HG02852 (cell line): ENCODE data around the gene TNFRSF13B.
"Not testable (repeated sequence)": the region's sequence is repeated elsewhere in the genome, so short reads cannot be mapped to it uniquely, and the experiment has no call there.

Experiments
- ATAC-seq: cut with Tn5 transposase; IDR thresholded peaks from one replicate; pipeline ENCODE4 v1.9.1; 2021; ENCODE audit warnings: mild to moderate bottlenecking, moderate library complexity; ENCODE audit not compliant: unreplicated experiment

Gene TNFRSF13B

DNA sequence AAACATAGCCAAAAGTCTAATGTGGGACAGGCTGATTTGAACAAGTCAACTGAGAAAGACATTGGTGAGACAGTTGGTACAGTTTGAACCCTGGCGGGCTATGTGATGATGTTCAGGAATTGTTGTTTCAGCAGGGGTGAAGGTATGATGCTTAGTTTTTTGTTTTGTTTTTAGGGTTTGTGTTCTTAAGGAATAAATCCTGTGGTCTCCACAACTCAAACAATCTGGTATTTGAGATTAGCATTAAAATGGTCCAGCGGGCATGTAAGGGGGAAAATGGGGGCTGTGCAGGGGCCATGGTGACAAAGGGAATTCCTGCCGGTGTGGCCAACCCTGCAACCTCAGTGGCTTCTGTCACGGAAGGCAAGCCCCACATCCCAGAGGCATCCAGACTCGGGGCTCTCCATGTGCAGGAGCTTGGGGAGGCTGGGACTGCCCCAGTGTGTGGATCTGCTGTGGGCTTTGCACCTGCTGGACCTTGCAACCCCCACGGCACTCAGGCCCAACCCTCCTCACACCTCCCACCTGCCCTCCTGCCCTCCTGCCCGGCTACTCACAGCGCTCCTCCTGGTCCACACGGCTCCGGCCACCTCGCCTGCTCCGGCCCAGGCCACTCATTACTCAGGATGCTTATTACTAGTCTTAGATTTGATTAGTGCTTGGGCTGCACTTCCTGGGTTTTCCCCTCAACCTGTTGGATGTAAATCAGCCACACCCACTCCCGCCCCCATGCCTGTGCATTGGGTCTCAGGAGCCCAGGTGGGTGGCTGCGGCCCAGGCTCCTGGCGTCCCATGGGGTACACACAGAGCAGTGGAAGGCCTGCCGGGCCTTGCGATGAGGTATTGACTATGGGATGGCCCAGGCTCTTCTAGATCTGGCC, at the start of gene TNFRSF13B:
Gene TNFRSF13B (minus strand): TSS at position 661 of the 881 bp plus-strand sequence. CDS start 43 bp downstream, at position 618.
- ATAC-seq = peak; percentile 34

DNA sequence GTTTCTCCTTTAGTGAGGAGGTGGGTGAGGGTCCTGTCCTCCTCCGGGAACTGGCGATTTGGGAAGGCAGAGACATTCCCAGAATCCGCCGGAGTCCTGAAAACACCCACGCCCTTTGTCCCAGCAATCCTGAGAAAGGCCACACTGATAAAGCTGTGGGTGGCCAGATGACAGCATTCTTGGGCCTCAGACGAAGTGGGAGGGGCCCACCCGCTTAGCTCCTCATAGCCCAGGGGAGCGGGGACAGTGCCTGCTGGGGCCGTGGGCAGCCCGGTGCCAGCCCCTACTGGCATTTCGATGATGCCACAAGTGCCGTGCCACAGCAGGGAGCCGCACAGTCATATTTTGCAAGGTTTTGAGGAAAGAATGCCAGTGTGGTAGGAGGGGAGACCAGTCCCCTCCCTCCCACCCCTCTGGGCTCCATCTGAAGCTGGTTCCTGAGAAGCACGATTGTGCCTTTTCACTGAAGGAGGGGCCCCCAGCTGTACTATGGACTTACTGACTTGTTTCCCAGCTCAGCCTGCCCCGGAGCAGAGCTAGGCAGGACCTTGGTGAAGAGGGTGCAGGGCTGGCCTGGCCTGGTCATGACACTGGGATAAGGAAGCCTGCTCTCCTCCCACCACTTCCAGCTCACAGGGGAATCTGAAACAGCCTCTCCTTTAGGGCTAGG, 49.4 kb upstream of the TNFRSF13B start:
- no peak for ATAC-seq

GRCh38 chr17:17020821-17021193, 48.9 kb upstream of the TNFRSF13B start:
- no peak for ATAC-seq

- no peak for ATAC-seq
Measured at GRCh38 chr17:17019891-17020456, 48.1 kb upstream of the TNFRSF13B start.

DNA sequence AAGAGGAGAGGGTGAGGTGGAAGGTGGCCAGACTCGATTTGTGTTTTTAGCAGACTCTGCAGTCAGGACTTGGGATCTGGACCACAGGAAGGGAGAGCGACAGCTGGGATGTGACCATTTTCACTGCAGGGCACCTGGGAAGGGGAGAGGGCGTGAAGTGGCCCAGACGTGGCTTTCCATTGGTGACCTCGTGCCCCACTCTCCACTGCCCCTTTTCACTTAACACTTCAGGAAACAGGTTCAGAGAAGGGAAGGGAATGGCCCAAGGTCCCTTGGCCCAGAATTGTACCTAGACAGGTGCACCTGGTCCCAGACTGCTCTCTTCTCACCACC, 47.5 kb upstream of the TNFRSF13B start:
- ATAC-seq = no peak

- no peak for ATAC-seq
Measured at GRCh38 chr17:17018612-17019429, 46.9 kb upstream of the TNFRSF13B start.

DNA sequence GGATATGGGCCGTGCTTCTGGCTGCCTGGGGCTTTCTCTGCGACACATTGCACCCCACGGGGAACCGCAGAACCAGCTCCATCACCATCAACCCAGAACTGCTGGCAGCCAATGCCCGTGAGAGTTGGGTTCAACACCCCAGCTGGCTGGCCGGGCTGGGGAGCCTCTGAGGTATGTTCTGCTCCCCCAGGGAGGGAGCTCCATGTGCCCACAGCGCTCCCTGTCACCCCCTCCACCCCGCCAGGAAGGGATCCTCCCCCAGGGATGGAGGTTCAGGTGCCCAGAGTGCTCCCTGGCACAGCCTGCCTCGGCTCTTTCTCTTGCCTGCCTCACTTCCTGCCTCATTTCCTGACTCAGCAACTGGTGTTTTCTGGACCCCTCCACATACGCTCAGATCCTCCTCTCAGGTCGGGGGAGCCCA, 46.1 kb upstream of the TNFRSF13B start:
- no peak for ATAC-seq

- no peak for ATAC-seq
Measured at GRCh38 chr17:17017343-17018014, 45.6 kb upstream of the TNFRSF13B start.

DNA sequence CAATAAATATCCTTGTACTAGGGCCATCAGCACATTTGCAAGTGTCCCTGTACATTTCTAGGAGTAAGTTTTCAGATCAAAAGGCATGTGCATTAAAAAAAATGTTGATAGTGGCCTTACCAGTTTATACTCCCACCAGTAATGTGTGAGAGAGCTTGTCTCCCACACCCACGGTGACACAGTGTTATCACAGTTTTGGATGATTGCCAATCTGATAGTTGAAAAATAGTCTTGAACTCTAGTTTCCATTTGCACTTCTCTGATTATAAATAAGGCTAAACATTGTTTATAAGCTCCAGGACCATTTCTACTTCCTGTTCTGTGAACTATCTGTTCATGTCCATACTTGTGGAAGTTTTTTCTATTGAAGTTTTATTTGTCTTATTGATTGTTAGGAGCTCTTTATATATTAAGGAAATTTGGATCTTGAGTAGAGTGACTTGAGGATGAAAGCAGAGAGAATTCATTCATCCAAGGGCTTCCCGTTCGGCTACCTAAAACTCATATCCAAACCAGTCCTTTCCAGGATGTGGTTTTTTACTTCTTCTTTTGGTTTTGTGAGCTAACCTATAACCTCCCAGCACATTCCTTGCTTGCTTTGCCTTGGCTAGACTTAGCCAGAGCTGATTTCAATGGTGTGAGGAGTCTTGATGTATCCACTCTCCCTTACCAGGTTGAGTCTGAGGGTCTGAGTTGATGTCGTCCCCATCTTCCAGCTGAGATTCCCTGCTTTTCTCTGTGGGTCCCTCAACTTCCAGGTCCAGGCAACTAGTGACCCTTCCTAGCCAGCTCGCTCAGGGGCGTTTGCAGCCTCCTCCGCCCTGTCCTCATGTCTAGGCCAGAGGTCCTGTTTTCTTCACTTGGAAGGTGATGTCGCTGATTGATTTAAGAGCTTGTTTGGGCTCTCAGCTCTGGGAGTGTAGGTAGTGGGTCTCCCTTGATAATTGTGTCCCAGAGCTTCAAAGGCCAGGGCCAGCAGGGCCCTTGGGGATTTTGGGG, 44.6 kb upstream of the TNFRSF13B start:
- ATAC-seq = not testable (repeated sequence)

GRCh38 chr17:17015230-17015629, 43.3 kb upstream of the TNFRSF13B start:
- ATAC-seq = no peak

- ATAC-seq = not testable (repeated sequence)
Measured at GRCh38 chr17:17014748-17015124, 42.8 kb upstream of the TNFRSF13B start.

DNA sequence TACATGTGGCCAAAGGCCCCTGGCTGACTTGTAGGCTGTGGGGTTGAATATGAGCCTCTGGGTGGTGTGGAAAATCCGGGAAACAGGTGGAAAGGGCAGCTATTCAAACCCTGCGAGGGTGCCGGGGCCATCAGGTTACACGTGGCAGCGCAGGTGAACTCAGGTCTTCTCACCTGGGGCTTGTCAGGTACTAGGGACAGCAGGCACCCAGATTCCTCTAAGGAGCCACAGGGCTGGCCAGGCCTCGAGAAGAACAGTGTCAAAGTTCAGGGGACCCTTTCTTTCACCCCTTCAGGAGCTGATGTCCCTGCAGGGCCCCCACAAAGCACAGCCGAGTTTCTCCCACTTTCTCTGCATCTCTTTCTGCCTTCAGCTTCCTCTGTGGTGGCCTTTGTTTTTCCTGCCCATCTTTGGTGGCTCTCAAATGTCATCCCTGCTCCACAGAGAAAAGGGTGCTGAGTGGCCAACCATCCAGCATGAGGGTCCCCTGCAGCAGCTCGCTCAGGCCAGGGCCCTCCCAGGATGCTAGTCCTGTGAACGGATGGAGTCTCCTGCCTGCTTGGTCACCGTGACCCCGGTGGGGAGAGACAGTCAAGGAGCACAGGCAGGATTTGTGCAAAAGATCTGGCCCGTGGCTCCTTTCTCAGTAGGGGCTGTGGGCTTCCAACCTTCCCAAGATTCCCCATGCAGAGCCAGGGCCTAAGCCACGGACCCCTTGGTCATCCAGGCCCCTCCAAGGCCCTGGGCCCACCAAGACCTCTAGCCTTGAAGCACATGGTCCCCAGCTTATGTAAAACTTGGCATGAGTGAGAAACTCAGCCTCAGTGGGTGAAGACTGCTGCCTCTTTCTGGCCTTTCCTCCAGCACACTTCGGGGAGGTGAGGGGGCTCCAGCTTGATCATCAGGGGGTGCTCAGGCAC, 42.2 kb upstream of the TNFRSF13B start:
- not testable (repeated sequence) for ATAC-seq

GRCh38 chr17:17011043-17011907, 39.4 kb upstream of the TNFRSF13B start:
- not testable (repeated sequence) for ATAC-seq

DNA sequence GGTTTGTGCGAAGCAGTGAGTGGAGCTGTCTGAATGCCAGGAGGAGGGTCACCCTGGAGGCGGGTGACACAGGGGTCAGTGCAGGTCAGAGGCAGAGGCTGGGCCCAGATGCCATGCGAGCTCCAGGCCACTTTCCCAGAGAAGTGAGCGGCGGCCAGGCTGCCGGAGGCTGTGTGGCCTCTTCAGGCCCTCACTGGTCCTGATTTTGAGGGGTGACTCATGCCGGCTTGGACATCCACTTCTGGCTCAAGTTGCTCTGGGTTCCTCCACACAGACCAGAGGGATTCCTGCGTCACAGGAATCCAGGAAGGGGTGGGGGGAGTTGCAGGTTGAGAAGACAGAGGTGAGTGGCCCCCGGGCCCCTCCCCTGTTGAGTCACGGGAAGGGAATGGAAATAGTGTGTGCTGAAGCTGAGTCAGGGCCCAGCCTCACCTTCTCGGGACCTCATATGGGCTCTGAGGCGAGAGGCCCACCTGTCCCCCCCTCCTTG, 38.7 kb upstream of the TNFRSF13B start:
- not testable (repeated sequence) for ATAC-seq

DNA sequence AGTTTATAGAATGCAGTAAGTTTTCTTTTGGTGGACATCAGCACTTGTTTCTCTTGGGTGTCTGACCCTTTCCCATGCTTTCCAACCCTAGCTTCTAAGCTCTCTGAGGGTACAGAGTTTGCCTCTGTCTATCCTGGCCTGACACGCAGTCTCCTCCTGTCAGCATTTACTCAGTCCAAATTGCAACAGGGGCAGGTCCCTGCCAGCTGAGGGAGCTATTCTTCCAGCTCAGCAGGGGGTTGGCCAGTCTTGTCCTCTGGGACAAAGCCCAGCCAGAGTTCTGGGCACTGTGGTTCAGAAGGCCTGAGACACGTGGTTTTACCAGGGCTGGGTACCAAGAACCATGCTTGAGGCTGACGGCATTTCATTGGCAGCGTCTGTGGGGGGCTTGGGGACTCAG, 38.1 kb upstream of the TNFRSF13B start:
- not testable (repeated sequence) for ATAC-seq

GRCh38 chr17:17008621-17009397, 36.9 kb upstream of the TNFRSF13B start:
- not testable (repeated sequence) for ATAC-seq
